HepG2 (cell line): Measurements from ENCODE around the gene ZRANB2.

ENCODE experiments used
- ARNT2 ChIP-seq: sonication (generic); formaldehyde crosslinking; IDR thresholded peaks from 2 replicates; pipeline ENCODE4 v1.8.0; 2022; ENCODE audit warnings: mild to moderate bottlenecking, low read depth, missing genetic modification reagents, moderate library complexity
- CTCF ChIP-seq: sonication (generic); formaldehyde crosslinking; IDR thresholded peaks from 2 replicates; pipeline ENCODE4 v1.5.0; 2020; ENCODE audit warnings: mild to moderate bottlenecking, missing genetic modification reagents, moderate library complexity
- DPF2 ChIP-seq: sonication (generic); formaldehyde crosslinking; IDR thresholded peaks from 2 replicates; pipeline ENCODE4 v1.4.0; 2020; ENCODE audit warnings: mild to moderate bottlenecking, low read depth, missing genetic modification reagents, borderline replicate concordance
- ERF ChIP-seq: IDR thresholded peaks from 2 replicates; pipeline ENCODE4 v1.6.1; 2018; ENCODE audit warnings: missing biosample characterization, missing genetic modification reagents
- EZH2 ChIP-seq: conservative IDR thresholded peaks from 2 replicates; pipeline ENCODE4 v1.6.1; 2012; ENCODE audit warnings: mild to moderate bottlenecking, low read depth, low read length, moderate library complexity
- JUN ChIP-seq: sonication (generic); formaldehyde crosslinking; IDR thresholded peaks from 2 replicates; pipeline ENCODE4 v1.4.0; 2020; ENCODE audit warnings: mild to moderate bottlenecking, missing genetic modification reagents
- JUNB ChIP-seq: sonication (generic); formaldehyde crosslinking; IDR thresholded peaks from 2 replicates; pipeline ENCODE4 v1.8.0; 2022; ENCODE audit warnings: missing genetic modification reagents, mild to moderate bottlenecking, borderline replicate concordance
- KLF12 ChIP-seq: sonication (generic); formaldehyde crosslinking; IDR thresholded peaks from 2 replicates; pipeline ENCODE4 v1.4.0; 2020; ENCODE audit warnings: missing genetic modification reagents, borderline replicate concordance
- MAFK ChIP-seq, 2 experiments: IDR thresholded peaks in 1 of 2; conservative IDR thresholded peaks in 1 of 2; 2 replicates each; pipeline ENCODE4 v1.6.1; 2011; ENCODE audit warnings: improper control_type of control experiment in 2 of 2, low read length in 2 of 2
- NFE2 ChIP-seq: sonication (generic); formaldehyde crosslinking; IDR thresholded peaks from 2 replicates; pipeline ENCODE4 v1.4.0; 2020; ENCODE audit warnings: missing genetic modification reagents
- REL ChIP-seq: sonication (generic); formaldehyde crosslinking; conservative IDR thresholded peaks from 2 replicates; pipeline ENCODE4 v1.8.0; 2022; ENCODE audit warnings: mild to moderate bottlenecking, missing genetic modification reagents, moderate library complexity
- TFDP1 ChIP-seq: IDR thresholded peaks from 2 replicates; pipeline ENCODE4 v1.6.1; 2016; ENCODE audit warnings: missing compliant biosample characterization, missing genetic modification reagents, borderline replicate concordance
- ZNF629 ChIP-seq: sonication (generic); formaldehyde crosslinking; conservative IDR thresholded peaks from 2 replicates; pipeline ENCODE4 v1.5.0; 2020; ENCODE audit warnings: missing genetic modification reagents

- TF ChIP-seq JUN (CRISPR knock-in tag) (no peak), MAFK (conservative IDR thresholded peaks at IDR 0.05 in 1 of 2, IDR thresholded peaks at IDR 0.05 in 1 of 2; ENCODE audit: low read length in 2 of 2) (no peak), JUNB (CRISPR knock-in tag) (no peak), NFE2 (no peak), ZNF629 (no peak), DPF2 (CRISPR knock-in tag) (no peak), EZH2 (no peak), TFDP1 (CRISPR knock-in tag) (no peak), ARNT2 (CRISPR knock-in tag) (no peak), CTCF (CRISPR knock-in tag) (no peak), REL (no peak), ERF (CRISPR knock-in tag) (no peak), KLF12 (no peak)
Observed at GRCh38 chr1:71094913-71095312, 14.1 kb upstream of the ZRANB2 start.
